ENCODE measurements around the gene UBXN2A.

DNA sequence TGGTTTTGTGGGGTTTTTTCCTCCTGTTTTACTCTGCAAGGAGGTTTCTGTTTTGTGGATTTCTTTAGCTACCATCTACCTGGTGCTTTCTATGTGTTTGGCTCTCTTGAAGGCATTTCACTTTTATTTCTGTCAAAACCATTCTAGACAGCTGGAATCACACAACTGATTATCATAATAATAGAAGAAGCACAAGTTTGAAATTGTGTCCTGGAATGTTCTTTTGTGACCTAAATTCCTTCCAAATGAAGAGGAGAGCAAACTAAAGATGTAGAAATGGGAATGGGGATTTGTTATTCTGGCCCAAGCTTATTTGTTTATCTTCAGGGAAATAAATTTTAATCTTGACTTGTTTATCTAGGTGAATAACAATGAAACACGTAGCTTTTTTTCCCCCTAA is 52.7 kb downstream of the UBXN2A start:
- TF ChIP-seq, protein P1, sequence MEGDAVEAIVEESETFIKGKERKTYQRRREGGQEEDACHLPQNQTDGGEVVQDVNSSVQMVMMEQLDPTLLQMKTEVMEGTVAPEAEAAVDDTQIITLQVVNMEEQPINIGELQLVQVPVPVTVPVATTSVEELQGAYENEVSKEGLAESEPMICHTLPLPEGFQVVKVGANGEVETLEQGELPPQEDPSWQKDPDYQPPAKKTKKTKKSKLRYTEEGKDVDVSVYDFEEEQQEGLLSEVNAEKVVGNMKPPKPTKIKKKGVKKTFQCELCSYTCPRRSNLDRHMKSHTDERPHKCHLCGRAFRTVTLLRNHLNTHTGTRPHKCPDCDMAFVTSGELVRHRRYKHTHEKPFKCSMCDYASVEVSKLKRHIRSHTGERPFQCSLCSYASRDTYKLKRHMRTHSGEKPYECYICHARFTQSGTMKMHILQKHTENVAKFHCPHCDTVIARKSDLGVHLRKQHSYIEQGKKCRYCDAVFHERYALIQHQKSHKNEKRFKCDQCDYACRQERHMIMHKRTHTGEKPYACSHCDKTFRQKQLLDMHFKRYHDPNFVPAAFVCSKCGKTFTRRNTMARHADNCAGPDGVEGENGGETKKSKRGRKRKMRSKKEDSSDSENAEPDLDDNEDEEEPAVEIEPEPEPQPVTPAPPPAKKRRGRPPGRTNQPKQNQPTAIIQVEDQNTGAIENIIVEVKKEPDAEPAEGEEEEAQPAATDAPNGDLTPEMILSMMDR (IDR thresholded peaks at IDR 0.05; ENCODE audit: insufficient read depth, low read length) = no peak
- TF ChIP-seq POLR2AphosphoS5 (IDR thresholded peaks at IDR 0.05; ENCODE audit: low read depth) = no peak
- TF ChIP-seq, protein P2, sequence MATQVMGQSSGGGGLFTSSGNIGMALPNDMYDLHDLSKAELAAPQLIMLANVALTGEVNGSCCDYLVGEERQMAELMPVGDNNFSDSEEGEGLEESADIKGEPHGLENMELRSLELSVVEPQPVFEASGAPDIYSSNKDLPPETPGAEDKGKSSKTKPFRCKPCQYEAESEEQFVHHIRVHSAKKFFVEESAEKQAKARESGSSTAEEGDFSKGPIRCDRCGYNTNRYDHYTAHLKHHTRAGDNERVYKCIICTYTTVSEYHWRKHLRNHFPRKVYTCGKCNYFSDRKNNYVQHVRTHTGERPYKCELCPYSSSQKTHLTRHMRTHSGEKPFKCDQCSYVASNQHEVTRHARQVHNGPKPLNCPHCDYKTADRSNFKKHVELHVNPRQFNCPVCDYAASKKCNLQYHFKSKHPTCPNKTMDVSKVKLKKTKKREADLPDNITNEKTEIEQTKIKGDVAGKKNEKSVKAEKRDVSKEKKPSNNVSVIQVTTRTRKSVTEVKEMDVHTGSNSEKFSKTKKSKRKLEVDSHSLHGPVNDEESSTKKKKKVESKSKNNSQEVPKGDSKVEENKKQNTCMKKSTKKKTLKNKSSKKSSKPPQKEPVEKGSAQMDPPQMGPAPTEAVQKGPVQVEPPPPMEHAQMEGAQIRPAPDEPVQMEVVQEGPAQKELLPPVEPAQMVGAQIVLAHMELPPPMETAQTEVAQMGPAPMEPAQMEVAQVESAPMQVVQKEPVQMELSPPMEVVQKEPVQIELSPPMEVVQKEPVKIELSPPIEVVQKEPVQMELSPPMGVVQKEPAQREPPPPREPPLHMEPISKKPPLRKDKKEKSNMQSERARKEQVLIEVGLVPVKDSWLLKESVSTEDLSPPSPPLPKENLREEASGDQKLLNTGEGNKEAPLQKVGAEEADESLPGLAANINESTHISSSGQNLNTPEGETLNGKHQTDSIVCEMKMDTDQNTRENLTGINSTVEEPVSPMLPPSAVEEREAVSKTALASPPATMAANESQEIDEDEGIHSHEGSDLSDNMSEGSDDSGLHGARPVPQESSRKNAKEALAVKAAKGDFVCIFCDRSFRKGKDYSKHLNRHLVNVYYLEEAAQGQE (IDR thresholded peaks at IDR 0.05; ENCODE audit: insufficient replicate concordance, low read depth) = no peak
- TF ChIP-seq GABPA (IDR thresholded peaks at IDR 0.05; ENCODE audit: low read depth) = no peak
